DMS 273 (cell line): ENCODE data around the gene FAM193A.
"Not testable (repeated sequence)": the region's sequence is repeated elsewhere in the genome, so short reads cannot be mapped to it uniquely, and the experiment has no call there.

ENCODE experiments used
- DNase-seq: peaks from one replicate; lab custom pipeline; 2025; ENCODE audit not compliant: unreplicated experiment; lab: John Stamatoyannopoulos, UW

FAM193A gene

GRCh38 chr4:2536193-2537010, at the start of gene FAM193A:
FAM193A (plus strand) TSS chr4:2536647; CDS start chr4:2536916, 269 bp downstream.
- DNase-seq = peak; percentile 99

GRCh38 chr4:2486981-2487380, 49.5 kb upstream of the FAM193A start:
- no peak for DNase-seq

- DNase-seq = no peak
Observed at GRCh38 chr4:2487632-2488031, 48.8 kb upstream of the FAM193A start.

- no peak for DNase-seq
Observed at GRCh38 chr4:2489081-2489805, 47.2 kb upstream of the FAM193A start.

- DNase-seq = no peak
Observed at GRCh38 chr4:2489841-2490552, 46.5 kb upstream of the FAM193A start.

GRCh38 chr4:2492970-2493369, 43.5 kb upstream of the FAM193A start:
- no peak for DNase-seq

GRCh38 chr4:2494992-2495391, 41.5 kb upstream of the FAM193A start:
- no peak for DNase-seq

GRCh38 chr4:2497324-2497723, 39.1 kb upstream of the FAM193A start:
- no peak for DNase-seq

GRCh38 chr4:2497931-2498330, 38.5 kb upstream of the FAM193A start:
- no peak for DNase-seq

GRCh38 chr4:2500547-2500946, 35.9 kb upstream of the FAM193A start:
- no peak for DNase-seq

- DNase-seq = no peak
Observed at GRCh38 chr4:2501034-2501594, 35.3 kb upstream of the FAM193A start.

GRCh38 chr4:2503809-2504208, 32.6 kb upstream of the FAM193A start:
- no peak for DNase-seq

- no peak for DNase-seq
Observed at GRCh38 chr4:2507259-2507658, 29.2 kb upstream of the FAM193A start.

- DNase-seq = no peak
Observed at GRCh38 chr4:2507855-2508254, 28.6 kb upstream of the FAM193A start.

GRCh38 chr4:2510351-2511259, 25.8 kb upstream of the FAM193A start:
- no peak for DNase-seq

GRCh38 chr4:2511645-2512131, 24.8 kb upstream of the FAM193A start:
- DNase-seq = no peak

GRCh38 chr4:2512396-2513135, 23.9 kb upstream of the FAM193A start:
- no peak for DNase-seq

- DNase-seq = not testable (repeated sequence)
Observed at GRCh38 chr4:2514193-2514592, 22.3 kb upstream of the FAM193A start.

GRCh38 chr4:2514944-2515343, 21.5 kb upstream of the FAM193A start:
- DNase-seq = not testable (repeated sequence)
